Amygdala (tissue), 56 donors: ENCODE measurements around the gene DMBT1.
"Not testable (repeated sequence)": the region's sequence is repeated elsewhere in the genome, so short reads cannot be mapped to it uniquely, and the experiment has no call there.

ENCODE experiments used
- DNase-seq, 56 donors: peaks; one replicate each; lab custom pipeline; 2025; lab: John Stamatoyannopoulos, UW

Gene DMBT1

DNA sequence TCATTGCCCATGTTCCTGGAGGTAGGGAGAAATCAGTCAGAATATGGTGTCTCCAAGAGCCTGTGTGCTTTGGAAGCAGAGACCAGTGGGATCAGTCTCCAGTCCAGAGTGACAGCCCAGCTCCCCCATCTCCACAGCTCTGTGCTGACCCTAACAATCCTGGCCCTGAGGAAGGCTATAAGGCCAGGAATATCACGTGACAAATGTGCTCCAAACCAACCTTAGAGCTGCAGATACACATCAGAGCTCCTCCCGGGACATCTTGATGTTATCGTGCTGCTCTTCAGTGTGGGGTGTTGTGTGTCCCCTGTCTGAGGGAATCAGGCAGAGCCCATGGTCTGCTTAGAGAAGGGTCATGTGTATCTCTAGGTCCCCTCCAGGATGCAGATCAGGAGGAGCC, 15.2 kb downstream of the DMBT1 start:
- no peak for DNase-seq

DNA sequence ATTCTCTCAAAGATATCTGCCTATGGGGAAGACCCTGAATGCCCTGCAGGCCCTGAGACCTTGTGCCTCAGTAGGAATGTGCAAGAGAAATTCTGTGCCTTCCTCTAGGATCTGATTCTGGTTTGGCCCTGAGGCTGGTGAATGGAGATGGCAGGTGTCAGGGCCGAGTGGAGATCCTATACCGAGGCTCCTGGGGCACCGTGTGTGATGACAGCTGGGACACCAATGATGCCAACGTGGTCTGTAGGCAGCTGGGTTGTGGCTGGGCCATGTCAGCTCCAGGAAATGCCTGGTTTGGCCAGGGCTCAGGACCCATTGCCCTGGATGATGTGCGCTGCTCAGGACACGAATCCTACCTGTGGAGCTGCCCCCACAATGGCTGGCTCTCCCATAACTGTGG, 15.7 kb downstream of the DMBT1 start:
- no peak for DNase-seq

DNA sequence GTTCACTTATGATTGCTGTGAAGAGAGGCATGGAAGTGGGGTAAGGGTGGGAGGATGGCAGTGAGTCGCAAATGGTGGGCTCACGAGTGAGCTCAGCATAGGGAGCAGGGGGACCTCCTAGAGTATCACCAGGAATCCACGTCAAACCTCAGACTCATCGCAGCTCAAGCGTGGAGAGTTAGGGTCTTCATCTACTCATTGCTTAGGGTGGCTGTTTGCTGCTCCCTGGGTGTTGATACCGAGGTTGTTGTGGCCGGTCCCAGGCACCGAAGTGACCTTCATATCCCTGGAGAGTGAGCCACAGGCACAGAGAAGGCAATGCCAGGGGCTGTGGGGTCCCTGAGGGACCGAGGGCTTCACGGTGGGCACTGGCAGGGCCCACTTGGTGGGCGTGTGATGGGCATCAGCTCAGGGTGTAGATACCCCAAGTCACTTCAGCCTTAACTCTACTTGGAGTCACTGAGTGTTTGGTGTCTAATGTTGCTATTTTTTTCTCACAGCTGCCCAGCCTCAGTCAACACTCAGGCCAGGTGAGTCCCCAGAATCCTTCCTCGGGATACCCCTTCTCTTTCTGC, 16.8 kb downstream of the DMBT1 start:
- DNase-seq: no peak

DNA sequence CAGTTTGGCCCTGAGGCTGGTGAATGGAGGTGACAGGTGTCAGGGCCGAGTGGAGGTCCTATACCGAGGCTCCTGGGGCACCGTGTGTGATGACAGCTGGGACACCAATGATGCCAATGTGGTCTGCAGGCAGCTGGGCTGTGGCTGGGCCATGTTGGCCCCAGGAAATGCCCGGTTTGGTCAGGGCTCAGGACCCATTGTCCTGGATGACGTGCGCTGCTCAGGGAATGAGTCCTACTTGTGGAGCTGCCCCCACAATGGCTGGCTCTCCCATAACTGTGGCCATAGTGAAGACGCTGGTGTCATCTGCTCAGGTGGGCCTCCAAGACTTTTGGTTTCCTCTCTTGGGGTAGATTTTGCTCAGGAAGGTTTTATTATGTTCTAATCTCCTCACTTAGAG, 25.5 kb downstream of the DMBT1 start:
- DNase-seq: not testable (repeated sequence)

DNA sequence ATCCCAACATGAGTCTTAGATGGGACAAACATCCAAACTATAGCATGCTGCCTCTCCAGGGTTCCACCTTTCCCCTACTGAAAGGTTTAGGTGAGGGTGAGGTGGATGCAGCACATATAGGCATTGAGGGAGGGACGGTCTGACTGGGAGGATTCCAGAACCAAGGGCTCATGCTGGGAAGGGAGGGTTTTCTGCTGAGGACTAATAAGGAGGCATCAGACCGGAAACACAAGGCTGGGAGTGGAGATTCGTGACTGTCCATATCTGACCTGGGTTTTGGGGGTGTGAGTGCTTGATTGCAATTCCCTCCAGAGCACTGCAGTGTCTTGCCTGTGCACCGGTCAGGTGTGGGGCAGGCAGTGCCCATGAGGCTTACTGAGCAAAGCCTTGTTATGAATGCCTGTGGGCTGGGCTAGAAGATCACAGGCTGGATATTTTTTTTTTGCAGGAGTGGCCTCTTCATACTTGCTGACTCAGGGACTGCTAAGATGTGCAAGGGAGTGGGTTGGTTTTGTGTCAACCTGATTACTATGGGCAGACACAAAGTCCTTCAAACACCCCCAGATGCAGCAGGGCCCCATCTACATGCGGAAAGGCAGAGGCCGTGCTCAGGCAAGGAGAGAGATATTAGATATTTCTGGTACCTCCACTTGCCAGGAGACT, 26.7 kb downstream of the DMBT1 start:
- DNase-seq: no peak

DNA sequence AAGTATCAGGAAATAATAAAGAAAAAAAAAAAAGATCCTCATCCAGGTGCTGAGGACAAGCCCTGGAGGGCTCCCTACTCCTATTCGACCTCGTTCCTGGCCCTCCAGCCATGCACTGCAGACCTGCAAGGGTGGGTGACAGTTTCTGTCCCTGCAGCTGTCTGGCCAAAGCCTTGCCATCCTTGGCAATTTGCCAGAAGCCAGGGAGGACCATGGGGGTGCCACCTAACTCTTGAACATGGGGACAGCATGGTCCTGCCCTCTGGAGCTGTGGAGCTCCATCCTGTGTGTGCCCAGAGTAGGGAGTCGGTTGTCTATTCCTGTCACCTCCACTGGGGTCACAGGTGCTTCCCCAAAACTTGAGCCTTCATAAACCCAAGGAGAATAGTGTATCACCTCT, 27.8 kb downstream of the DMBT1 start:
- DNase-seq: no peak

DNA sequence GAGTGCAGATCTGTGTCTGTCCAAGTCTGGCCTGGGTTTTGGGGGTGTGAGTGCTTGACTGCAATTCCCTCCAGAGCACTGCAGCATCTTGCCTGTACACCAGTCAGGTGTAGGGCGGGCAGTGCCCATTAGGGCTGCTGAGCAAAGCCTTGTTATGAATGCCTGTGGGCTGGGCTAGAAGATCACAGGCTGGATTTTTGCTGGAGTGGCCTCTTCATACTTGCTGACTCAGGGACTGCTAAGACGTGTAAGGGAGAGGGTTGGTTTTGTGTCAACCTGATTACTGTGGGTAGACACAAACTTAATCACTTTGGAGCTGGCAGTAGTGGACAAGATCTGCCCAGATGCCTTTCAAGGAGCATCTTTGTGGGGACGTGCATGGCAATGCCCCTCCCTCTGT, 29.6 kb downstream of the DMBT1 start:
- no peak for DNase-seq

DNA sequence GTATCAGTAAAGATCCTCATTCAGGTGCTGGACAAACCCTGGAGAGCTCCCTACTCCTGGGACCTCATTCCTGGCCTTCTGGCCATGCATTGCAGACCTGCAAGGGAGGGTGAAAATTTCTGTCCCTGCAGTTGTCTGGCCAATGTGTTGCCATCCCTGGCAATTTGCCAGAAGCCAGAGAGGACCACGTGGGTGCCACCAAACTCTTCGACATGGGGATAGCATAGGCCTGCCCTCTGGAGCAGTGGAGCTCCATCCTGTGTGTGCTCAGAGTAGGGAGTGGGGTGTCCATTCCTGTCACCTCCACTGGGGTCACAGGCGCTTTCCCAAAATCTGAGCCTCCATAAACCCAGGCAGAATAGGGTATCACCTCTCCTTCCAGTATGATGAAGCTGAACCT, 31.2 kb downstream of the DMBT1 start:
- no peak for DNase-seq

DNA sequence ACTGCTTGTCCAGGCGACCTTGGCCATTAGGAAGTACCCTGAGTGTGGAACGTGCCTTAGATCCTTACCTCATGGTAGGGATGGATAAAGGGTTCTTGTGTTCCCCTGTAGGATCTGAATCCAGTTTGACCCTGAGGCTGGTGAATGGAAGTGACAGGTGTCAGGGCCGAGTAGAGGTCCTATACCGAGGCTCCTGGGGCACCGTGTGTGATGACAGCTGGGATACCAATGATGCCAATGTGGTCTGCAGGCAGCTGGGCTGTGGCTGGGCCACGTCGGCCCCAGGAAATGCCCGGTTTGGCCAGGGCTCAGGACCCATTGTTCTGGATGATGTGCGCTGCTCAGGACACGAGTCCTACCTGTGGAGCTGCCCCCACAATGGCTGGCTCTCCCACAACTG, 31.6 kb downstream of the DMBT1 start:
- no peak for DNase-seq

DNA sequence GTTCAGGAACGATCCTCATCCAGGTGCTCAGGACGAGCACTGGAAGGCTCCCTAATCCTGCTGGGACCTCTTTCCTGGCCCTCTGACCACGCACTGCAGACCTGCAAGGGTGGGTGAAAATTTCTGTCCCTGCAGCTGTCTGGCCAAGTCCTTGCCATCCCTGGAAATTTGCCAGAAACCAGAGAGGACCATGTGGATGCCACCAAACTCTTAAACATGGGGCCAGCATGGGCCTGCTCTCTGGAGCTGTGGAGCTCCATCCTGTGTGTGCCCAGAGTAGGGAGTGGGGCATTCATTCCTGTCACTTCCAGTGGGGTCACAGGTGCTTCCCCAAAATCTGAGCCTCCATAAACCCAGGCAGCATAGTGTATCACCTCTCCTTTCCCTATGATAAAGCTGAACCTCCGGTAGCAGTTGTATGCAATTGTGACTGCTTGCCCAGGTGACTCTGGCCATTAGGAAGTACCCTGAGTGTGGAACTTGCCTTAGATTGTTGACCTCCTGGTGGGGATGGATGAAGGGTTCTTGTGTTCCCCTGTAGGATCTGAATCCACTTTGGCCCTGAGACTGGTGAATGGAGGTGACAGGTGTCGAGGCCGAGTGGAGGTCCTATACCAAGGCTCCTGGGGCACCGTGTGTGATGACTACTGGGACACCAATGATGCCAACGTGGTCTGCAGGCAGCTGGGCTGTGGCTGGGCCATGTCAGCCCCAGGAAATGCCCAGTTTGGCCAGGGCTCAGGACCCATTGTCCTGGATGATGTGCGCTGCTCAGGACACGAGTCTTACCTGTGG, 57.1 kb downstream of the DMBT1 start:
- DNase-seq: no peak

DNA sequence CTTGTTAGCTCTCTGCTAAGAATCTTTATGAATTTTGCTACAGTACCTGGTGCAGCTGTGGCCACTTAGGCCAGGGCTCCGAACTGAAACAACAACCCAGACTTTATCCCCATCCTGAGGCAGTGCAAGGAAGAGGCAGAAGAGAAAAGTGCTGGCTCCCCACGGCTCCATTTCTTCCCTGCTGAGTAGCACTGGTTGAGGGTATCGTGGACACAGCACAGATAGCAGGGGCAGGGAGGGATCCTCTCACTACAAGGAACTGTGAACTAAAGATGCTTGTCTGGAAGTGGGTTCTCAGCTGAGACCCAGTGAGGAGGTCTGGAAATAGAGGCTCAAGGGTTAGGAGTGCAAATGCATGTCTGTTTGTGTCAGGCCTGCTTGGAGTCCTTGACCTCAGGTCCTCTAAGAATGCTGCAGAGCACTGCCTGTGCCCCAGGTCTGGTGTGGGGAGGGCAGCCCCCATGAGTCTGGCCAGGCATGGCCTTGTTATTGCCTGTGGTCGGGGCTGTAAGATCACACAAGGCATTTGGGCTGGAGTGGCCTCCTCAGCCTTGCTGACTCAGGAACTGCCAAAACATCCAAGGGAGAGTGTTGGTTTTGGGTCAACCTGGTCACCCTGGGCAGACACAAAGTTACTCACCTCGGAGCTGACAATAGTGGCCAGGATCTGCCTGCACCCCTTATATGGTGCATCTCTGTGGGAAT, 58.1 kb downstream of the DMBT1 start:
- DNase-seq: no peak

DNA sequence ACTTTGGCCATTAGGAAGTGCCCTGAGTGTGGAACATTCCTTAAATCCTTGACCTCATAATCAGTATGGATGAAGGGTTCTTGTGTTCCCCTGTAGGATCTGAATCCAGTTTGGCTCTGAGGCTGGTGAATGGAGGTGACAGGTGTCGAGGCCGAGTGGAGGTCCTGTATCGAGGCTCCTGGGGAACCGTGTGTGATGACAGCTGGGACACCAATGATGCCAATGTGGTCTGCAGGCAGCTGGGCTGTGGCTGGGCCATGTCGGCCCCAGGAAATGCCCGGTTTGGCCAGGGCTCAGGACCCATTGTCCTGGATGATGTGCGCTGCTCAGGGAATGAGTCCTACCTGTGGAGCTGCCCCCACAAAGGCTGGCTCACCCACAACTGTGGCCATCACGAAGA, 60.4 kb downstream of the DMBT1 start:
- DNase-seq: not testable (repeated sequence)

DNA sequence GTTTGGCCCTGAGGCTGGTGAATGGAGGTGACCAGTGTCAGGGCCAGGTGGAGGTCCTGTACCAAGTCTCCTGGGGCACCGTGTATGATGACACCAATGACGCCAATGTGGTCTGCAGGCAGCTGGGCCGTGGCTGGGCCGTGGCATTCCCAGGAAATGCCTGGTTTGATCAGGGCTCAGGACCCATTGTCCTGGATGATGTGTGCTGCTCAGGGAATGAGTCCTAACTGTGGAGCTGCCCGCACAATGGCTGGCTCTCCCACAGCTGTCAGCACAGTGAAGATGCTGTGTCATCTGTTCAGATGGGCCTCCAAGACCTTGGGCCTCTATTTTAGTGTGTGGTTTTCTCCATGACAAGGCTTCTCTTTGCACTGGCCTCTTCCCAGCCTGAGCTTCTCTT, 64.0 kb downstream of the DMBT1 start:
- DNase-seq: no peak

DNA sequence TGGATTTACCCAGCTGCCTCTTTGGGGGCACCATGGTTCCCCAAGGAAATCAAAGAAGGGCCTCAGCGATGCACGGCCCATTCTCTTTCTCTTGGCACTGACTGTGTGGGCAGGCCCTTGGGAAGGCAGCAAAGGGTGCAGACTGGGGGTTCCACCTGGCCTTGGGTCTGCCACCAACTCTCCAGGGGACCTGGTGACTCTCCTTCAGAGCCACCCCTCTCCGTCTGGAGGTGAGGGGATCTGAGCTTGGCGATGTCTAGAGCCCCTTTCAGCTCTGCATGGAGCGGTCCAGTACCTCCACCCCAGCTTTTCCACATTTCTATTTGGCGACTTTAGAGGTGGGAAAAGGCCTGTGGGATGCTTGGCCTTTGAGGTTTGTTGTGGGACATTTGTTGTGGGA, 70.0 kb downstream of the DMBT1 start:
- peak in 1 of 56 donors; percentile 1 for DNase-seq

DNA sequence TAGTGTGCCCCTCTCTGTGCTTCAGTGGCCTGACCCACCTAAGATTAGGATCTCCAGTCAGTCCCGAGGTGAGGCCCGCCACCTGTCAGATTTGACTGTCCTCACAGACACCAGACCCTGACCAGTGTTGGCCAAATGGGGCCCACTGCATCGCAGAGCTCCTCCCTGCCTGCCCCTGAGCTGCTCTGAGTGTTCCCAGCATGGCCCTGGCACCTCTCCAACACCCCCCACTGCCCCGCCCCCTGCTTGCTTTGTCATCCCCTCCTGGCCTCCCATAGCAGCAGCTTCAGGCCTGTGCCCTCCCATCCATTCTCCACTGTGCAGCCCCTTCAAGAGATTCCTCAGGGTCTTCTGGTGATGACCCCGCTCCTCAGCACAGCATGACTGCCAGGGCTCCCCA, 71.5 kb downstream of the DMBT1 start:
- DNase-seq: no peak

DNA sequence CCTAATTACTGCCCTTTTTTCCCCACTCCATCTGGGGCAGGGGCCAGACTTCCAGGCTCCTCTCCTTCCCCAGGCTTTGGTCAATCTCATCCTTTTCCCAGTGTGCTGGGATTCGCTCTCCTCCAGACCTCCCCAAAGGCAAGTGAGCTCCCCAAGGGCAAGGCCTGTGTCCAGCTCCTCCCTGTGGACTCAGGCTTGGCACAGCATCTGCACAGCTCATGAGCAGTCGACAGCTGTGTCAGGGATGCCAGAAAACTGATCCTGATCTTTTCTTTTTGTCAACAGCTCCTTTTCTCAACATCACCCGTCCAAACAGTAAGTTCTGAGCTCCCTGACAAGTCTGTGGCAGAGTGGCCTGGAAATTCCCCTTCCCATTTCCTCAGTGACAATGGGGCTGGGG, 72.0 kb downstream of the DMBT1 start:
- no peak for DNase-seq

DNA sequence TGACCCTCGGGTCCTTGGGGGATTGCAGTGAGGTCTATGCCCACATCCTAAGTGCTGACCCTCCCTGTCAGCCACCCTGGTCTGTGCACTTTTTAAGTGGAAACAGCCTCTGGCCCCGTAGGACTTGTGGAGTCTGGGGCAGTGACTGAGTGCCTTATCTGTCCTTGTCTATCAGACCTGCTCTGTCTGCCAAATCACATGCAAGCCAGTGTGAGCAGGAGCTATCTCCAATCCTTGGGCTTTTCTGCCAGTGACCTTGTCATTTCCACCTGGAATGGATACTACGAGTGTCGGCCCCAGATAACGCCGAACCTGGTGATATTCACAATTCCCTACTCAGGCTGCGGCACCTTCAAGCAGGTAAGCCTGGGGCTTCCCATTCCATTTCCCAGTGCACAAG, 76.4 kb downstream of the DMBT1 start:
- no peak for DNase-seq

DNA sequence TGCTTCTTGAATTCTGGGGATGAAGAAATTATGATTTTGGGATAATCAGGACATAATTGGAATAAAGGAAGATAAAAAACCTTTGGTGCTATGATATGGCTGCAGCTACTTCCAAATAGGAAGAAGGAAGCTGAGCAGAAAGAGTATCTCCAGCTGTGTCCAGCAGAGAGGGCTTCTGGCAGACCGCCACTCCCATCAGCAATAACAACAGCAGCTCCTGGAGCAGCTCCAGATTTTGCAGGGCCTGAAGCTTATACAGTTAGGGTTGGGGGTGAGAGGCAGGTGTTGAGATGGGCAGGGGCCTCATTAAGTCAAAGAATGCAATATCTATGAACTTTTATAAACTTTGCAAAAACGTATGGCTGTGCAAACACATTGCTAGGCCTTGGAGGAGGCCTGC, 76.8 kb downstream of the DMBT1 start:
- DNase-seq: peak in 7 of 56 donors; percentile 7 to 29 (median 21)

DNA sequence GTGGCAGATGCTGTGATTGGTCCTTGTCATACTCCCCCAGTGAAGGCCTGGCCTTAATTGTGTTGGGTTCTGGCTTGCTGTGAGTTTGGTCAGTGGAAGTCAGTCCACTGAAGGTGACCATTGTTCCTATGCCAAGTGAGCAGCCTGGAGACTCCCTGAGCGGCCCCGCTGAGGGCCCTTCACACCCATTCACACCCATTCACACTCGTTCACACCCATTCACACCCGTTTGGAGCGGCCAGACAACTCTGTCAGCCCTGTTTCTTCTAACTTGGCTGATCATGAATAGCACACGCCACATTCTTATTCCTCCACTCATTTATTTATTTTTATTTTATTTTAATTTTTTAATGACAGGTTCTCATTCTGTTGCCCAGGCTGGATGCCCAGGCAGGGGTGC, 77.6 kb downstream of the DMBT1 start:
- DNase-seq: no peak

DNA sequence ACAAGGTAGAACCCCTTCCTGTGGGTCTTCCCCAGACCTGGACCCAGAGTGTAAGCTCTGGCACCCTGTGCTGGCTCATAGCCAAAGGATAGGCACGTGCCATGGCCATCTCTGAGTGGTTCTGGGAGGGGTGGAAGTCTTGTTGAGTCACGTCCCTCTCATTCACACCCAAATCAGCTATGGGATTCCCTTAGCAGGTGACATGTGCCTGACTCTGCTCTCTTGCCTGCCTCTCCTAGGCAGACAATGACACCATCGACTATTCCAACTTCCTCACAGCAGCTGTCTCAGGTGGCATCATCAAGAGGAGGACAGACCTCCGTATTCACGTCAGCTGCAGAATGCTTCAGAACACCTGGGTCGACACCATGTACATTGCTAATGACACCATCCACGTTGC, 79.2 kb downstream of the DMBT1 start:
- no peak for DNase-seq

DNA sequence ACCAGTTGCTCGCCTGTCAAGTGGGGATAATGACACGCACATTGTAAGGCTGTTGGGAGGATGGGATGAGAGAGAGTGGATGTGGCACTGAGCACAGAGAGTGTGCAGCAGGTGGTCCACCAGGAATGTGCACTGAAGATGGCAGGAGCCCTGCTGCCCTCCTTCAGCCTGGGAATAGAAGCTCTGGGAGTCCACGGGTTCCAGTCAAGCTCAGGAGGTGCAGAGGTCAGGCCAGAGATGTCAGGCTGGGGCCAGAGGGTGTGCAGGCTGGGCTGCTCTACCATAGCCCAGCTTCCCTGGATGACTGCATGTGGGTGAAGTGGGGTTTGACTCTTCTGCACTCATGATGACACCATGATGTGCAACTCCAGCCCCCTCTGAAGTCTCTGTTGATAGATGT, 80.4 kb downstream of the DMBT1 start:
- no peak for DNase-seq
